IPS DF 6.9 (cell line): ENCODE measurements around the gene MRPL44.

Experiments
- DNase-seq: peaks from one replicate; pipeline ENCODE4 v3.0.0-alpha.2; 2013; ENCODE audit warnings: low read depth, low spot score
- H3K27ac ChIP-seq: one replicate; pipeline ENCODE4 v1.5.1; 2013; ENCODE audit warnings: low read length, control low read depth
- H3K27me3 ChIP-seq: 2 replicates; pipeline ENCODE4 v1.6.1; 2013; ENCODE audit warnings: mild to moderate bottlenecking, low read length; ENCODE audit not compliant: control insufficient read depth, insufficient read depth
- H3K36me3 ChIP-seq: 2 replicates; pipeline ENCODE4 v1.6.1; 2013; ENCODE audit warnings: low read length; ENCODE audit not compliant: control insufficient read depth, insufficient read depth
- H3K4me1 ChIP-seq: 2 replicates; pipeline ENCODE4 v1.6.1; 2013; ENCODE audit warnings: low read length; ENCODE audit not compliant: control insufficient read depth, insufficient read depth
- H3K4me3 ChIP-seq: 2 replicates; pipeline ENCODE4 v1.5.1; 2013; ENCODE audit warnings: mild to moderate bottlenecking, low read length
- H3K9me3 ChIP-seq: 2 replicates; pipeline ENCODE4 v1.6.1; 2013; ENCODE audit warnings: low read length, inconsistent platforms; ENCODE audit not compliant: control insufficient read depth, insufficient read depth
- WGBS: extraction: QIAGEN DNeasy Blood & Tissue Kit; methylation state at CpG from one replicate; pipeline ENCODE4 v1.1.7; 2013; ENCODE audit warnings: mixed read lengths, missing lambda C conversion rate; ENCODE audit not compliant: insufficient read length, insufficient coverage; 5-methylcytosine and 5-hydroxymethylcytosine counted together

Gene MRPL44

GRCh38 chr2:223950448-223951347 is 6.6 kb upstream of the MRPL44 start:
- no peaks in the 10 kb centered on the region for H3K36me3 ChIP-seq
- no peak overlapping the region for H3K4me3 ChIP-seq
- H3K27me3 ChIP-seq = no peaks in the 10 kb centered on the region
- no peaks in the 10 kb centered on the region for H3K9me3 ChIP-seq
- DNase-seq = no peak
- H3K27ac ChIP-seq = no peak overlapping the region
- H3K4me1 ChIP-seq = peaks cover 4% of the 10 kb centered on the region; the same call in 1 of the 2 replicates
- no CpG with 5 or more reads among the region's 3 CpGs for WGBS

GRCh38 chr2:223952280-223952968 is 4.8 kb upstream of the MRPL44 start:
- no peak overlapping the region for H3K4me3 ChIP-seq

GRCh38 chr2:223954401-223954800 is 2.9 kb upstream of the MRPL44 start:
- Histone ChIP-seq H3K27me3 (no peaks in the 10 kb centered on the region), H3K36me3 (no peaks in the 10 kb centered on the region), H3K4me3 (no peak overlapping the region), H3K9me3 (no peaks in the 10 kb centered on the region), H3K27ac (no peak overlapping the region), H3K4me1 (peaks cover 2% of the 10 kb centered on the region; the same call in 1 of the 2 replicates)
- DNase-seq = no peak
- WGBS = no CpG with 5 or more reads among the region's 3 CpGs

More at GRCh38 chr2:223952280-223952968, 4.8 kb upstream of the MRPL44 start:
- no peaks in the 10 kb centered on the region for H3K36me3 ChIP-seq
- WGBS = no CpG with 5 or more reads among the region's 6 CpGs
- no peak for DNase-seq
- no peaks in the 10 kb centered on the region for H3K9me3 ChIP-seq
- H3K4me1 ChIP-seq = peaks cover 3% of the 10 kb centered on the region; the same call in 1 of the 2 replicates
- no peak overlapping the region for H3K27ac ChIP-seq
- H3K27me3 ChIP-seq = no peaks in the 10 kb centered on the region

- no peak overlapping the region for H3K4me3 ChIP-seq
- H3K27me3 ChIP-seq = no peaks in the 10 kb centered on the region
- H3K4me1 ChIP-seq = peaks cover 2% of the 10 kb centered on the region; the same call in 1 of the 2 replicates
- H3K36me3 ChIP-seq = peaks cover 6% of the 10 kb centered on the region; the same call in 1 of the 2 replicates
- no peak for DNase-seq
- WGBS = no CpG with 5 or more reads among the region's 4 CpGs
- H3K27ac ChIP-seq = no peak overlapping the region
- no peaks in the 10 kb centered on the region for H3K9me3 ChIP-seq
Observed at GRCh38 chr2:223956300-223956699, 963 bp upstream of the MRPL44 start.

GRCh38 chr2:223959688-223960087 is 2.4 kb downstream of the MRPL44 start:
- H3K27me3 ChIP-seq = no peaks in the 10 kb centered on the region
- WGBS = no CpG with 5 or more reads among the region's 5 CpGs
- H3K27ac ChIP-seq = no peak overlapping the region
- no peak overlapping the region for H3K4me3 ChIP-seq
- H3K4me1 ChIP-seq = no peaks in the 10 kb centered on the region; the same call in 1 of the 2 replicates
- no peaks in the 10 kb centered on the region for H3K9me3 ChIP-seq
- no peak for DNase-seq
- H3K36me3 ChIP-seq = peaks cover 6% of the 10 kb centered on the region; the same call in 1 of the 2 replicates

GRCh38 chr2:223967981-223968380 is 10.7 kb downstream of the MRPL44 start:
- no peak overlapping the region for H3K27ac ChIP-seq
- H3K4me3 ChIP-seq = no peak overlapping the region
- peaks cover 2% of the 10 kb centered on the region; the same call in 1 of the 2 replicates for H3K36me3 ChIP-seq
- no peak for DNase-seq
- no peaks in the 10 kb centered on the region for H3K9me3 ChIP-seq
- no peaks in the 10 kb centered on the region for H3K27me3 ChIP-seq
- H3K4me1 ChIP-seq = no peaks in the 10 kb centered on the region
- no CpG with 5 or more reads among the region's 2 CpGs for WGBS

- no CpG with 5 or more reads among the region's 3 CpGs for WGBS
- Histone ChIP-seq H3K36me3 (peaks cover 2% of the 10 kb centered on the region; the same call in 1 of the 2 replicates), H3K4me3 (no peak overlapping the region), H3K27me3 (no peaks in the 10 kb centered on the region), H3K9me3 (no peaks in the 10 kb centered on the region), H3K4me1 (no peaks in the 10 kb centered on the region), H3K27ac (no peak overlapping the region)
- no peak for DNase-seq
Observed at GRCh38 chr2:223969315-223969714, 12.1 kb downstream of the MRPL44 start.

GRCh38 chr2:223969856-223970255 is 12.6 kb downstream of the MRPL44 start:
- Histone ChIP-seq H3K27ac (no peak overlapping the region), H3K27me3 (no peaks in the 10 kb centered on the region)
- WGBS = no CpG with 5 or more reads among the region's 1 CpG

GRCh38 chr2:223970343-223971128 is 13.3 kb downstream of the MRPL44 start:
- peaks cover 2% of the 10 kb centered on the region; the same call in 1 of the 2 replicates for H3K36me3 ChIP-seq
- no peak overlapping the region for H3K27ac ChIP-seq
- H3K27me3 ChIP-seq = no peaks in the 10 kb centered on the region
- no peaks in the 10 kb centered on the region for H3K9me3 ChIP-seq
- H3K4me3 ChIP-seq = no peak overlapping the region
- no peaks in the 10 kb centered on the region for H3K4me1 ChIP-seq
- no CpG with 5 or more reads among the region's 8 CpGs for WGBS
- DNase-seq = no peak

More at GRCh38 chr2:223969856-223970255, 12.6 kb downstream of the MRPL44 start:
- H3K9me3 ChIP-seq = no peaks in the 10 kb centered on the region
- H3K4me1 ChIP-seq = no peaks in the 10 kb centered on the region
- H3K4me3 ChIP-seq = no peak overlapping the region
- H3K36me3 ChIP-seq = peaks cover 2% of the 10 kb centered on the region; the same call in 1 of the 2 replicates
- no peak for DNase-seq

GRCh38 chr2:223971731-223972130 is 14.5 kb downstream of the MRPL44 start:
- H3K36me3 ChIP-seq = peaks cover 2% of the 10 kb centered on the region; the same call in 1 of the 2 replicates
- no peak for DNase-seq
- no peak overlapping the region for H3K4me3 ChIP-seq
- no peaks in the 10 kb centered on the region for H3K4me1 ChIP-seq
- no peak overlapping the region for H3K27ac ChIP-seq
- no peaks in the 10 kb centered on the region for H3K27me3 ChIP-seq
- no CpG with 5 or more reads among the region's 5 CpGs for WGBS
- no peaks in the 10 kb centered on the region for H3K9me3 ChIP-seq
